Osteoblast (primary cell): ENCODE measurements around the gene MICAL3. TPM values are rescaled to one million over a fixed set of nuclear protein-coding genes. Genes with fewer than 3 reads are reported as not detected.

Experiments used
- DNase-seq: peaks from one replicate; pipeline ENCODE4 v3.0.0; 2011; ENCODE audit warnings: low spot score, mixed read lengths; ENCODE audit not compliant: insufficient read length; ENCODE audit errors: missing footprints
- H2AFZ ChIP-seq: 2 replicates; pipeline ENCODE4 v1.6.0; 2011; ENCODE audit warnings: mild to moderate bottlenecking, low read length
- H3K27ac ChIP-seq: 2 replicates; pipeline ENCODE4 v1.5.1; 2011; ENCODE audit warnings: mild to moderate bottlenecking, low read depth, low read length, moderate library complexity
- H3K27me3 ChIP-seq: 2 replicates; pipeline ENCODE4 v1.6.0; 2012; ENCODE audit warnings: mild to moderate bottlenecking, control low read depth, inconsistent platforms, low read length, moderate library complexity; ENCODE audit not compliant: insufficient read depth
- H3K36me3 ChIP-seq: 2 replicates; pipeline ENCODE4 v1.5.1; 2011; ENCODE audit warnings: mild to moderate bottlenecking, low read length, control low read depth, moderate library complexity; ENCODE audit not compliant: insufficient read depth
- H3K4me1 ChIP-seq: 2 replicates; pipeline ENCODE4 v1.5.1; 2011; ENCODE audit warnings: mild to moderate bottlenecking, low read length, control low read depth, moderate library complexity; ENCODE audit not compliant: insufficient read depth
- H3K4me2 ChIP-seq: 2 replicates; pipeline ENCODE4 v1.6.0; 2011; ENCODE audit warnings: mild to moderate bottlenecking, low read length; ENCODE audit not compliant: insufficient read depth
- H3K4me3 ChIP-seq: fragments of 200-600 bp; sonication (generic); 3 replicates; pipeline ENCODE4 v1.5.1; 2012; ENCODE audit warnings: mild to moderate bottlenecking, low read length, inconsistent platforms; ENCODE audit not compliant: insufficient read depth
- H3K79me2 ChIP-seq: 2 replicates; pipeline ENCODE4 v1.6.0; 2012; ENCODE audit warnings: mild to moderate bottlenecking, low read length, control low read depth, inconsistent platforms; ENCODE audit not compliant: insufficient read depth
- H3K9me3 ChIP-seq: 2 replicates; pipeline ENCODE4 v1.5.1; 2011; ENCODE audit warnings: low read depth, low read length, control low read depth
- H4K20me1 ChIP-seq: 2 replicates; pipeline ENCODE4 v1.6.0; 2012; ENCODE audit warnings: mild to moderate bottlenecking, low read length, control low read depth; ENCODE audit not compliant: insufficient read depth
- total RNA-seq: library from RNA; depleted of rRNA; stranded (reverse); fragments of >200 nt; gene quantifications from 2 replicates; pipeline ENCODE4 v1.2.3, GENCODE V29; 2012
- TF ChIP-seq, protein P1 (sequence below): IDR thresholded peaks from 2 replicates; pipeline ENCODE4 v1.5.1; 2011; ENCODE audit warnings: mild to moderate bottlenecking, low read depth, low read length, moderate library complexity; ENCODE audit errors: extremely low read depth

MICAL3 gene
- total RNA-seq, 1 donor = 35.1 TPM

DNA sequence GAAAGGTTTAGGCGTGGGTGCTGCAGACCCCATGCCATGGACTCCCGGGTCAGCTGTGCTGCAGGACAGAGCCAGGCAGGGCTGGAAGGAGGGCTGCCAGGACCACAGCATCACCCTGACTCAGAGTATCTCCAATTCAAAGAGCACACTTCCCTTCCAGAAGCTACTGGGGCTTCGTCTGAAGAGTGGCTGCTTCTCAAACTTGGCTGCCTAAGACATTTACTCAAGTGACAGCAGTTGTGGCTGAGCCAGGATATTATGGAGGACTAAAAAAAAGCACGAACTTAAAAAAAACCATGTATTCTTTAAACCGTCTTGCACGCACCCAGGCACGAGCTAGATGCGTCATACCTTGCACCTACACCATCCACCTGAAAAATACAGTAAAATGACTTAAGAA is 237.1 kb downstream of the MICAL3 start:
- TF ChIP-seq, protein P1, sequence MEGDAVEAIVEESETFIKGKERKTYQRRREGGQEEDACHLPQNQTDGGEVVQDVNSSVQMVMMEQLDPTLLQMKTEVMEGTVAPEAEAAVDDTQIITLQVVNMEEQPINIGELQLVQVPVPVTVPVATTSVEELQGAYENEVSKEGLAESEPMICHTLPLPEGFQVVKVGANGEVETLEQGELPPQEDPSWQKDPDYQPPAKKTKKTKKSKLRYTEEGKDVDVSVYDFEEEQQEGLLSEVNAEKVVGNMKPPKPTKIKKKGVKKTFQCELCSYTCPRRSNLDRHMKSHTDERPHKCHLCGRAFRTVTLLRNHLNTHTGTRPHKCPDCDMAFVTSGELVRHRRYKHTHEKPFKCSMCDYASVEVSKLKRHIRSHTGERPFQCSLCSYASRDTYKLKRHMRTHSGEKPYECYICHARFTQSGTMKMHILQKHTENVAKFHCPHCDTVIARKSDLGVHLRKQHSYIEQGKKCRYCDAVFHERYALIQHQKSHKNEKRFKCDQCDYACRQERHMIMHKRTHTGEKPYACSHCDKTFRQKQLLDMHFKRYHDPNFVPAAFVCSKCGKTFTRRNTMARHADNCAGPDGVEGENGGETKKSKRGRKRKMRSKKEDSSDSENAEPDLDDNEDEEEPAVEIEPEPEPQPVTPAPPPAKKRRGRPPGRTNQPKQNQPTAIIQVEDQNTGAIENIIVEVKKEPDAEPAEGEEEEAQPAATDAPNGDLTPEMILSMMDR = no peak
- Histone ChIP-seq H4K20me1 (no peaks in the 10 kb centered on the region), H3K4me3 (no peak overlapping the region), H3K27me3 (no peaks in the 10 kb centered on the region), H2AFZ (no peak overlapping the region), H3K4me1 (peaks cover under 1% of the 10 kb centered on the region), H3K27ac (no peak overlapping the region), H3K36me3 (peaks cover 3% of the 10 kb centered on the region), H3K9me3 (no peaks in the 10 kb centered on the region), H3K79me2 (no peaks in the 10 kb centered on the region), H3K4me2 (no peak overlapping the region)
- DNase-seq = no peak

DNA sequence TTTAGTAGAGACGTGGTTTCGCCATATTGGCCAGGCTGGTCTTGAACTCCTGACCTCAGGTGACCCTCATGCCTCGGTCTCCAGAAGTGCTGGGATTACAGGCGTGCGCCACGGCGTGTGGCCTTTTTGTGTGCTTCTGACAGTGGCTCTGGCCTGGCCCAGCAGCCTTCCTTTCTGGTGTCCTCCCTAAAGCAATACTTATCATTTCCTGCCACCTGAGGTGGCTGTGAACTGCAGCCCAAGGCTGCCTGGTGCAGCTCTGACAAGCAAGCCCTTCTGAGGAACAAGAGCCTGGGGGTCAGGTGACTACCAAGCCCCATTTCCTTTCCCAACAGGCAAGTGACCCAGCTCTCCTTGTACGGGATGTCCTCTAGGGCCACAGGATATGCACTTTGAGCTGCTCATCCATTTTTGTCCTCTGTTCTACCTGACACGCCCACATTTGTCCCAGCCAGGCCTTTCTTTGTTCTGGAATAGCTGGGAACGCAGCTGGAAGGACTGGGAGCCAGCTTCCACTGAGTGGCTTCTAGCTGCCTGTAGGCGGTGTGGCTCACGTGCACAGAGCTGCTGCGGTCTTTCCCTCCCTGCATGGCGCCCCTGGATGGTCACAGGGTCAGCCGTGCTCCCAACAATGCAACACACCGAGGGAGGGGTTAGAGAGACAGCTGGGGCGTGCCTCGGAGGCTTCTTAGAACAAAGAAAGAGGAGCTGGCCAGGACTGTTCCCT is 237.8 kb downstream of the MICAL3 start:
- Histone ChIP-seq H3K27me3 (no peaks in the 10 kb centered on the region), H3K27ac (no peak overlapping the region), H3K9me3 (no peaks in the 10 kb centered on the region), H3K4me1 (peaks cover 7% of the 10 kb centered on the region), H3K79me2 (no peaks in the 10 kb centered on the region), H4K20me1 (no peaks in the 10 kb centered on the region), H3K4me3 (no peak overlapping the region), H3K4me2 (no peak overlapping the region), H3K36me3 (peaks cover 3% of the 10 kb centered on the region), H2AFZ (no peak overlapping the region)
- DNase-seq = peak; percentile 73
- TF ChIP-seq, protein P1 = no peak

DNA sequence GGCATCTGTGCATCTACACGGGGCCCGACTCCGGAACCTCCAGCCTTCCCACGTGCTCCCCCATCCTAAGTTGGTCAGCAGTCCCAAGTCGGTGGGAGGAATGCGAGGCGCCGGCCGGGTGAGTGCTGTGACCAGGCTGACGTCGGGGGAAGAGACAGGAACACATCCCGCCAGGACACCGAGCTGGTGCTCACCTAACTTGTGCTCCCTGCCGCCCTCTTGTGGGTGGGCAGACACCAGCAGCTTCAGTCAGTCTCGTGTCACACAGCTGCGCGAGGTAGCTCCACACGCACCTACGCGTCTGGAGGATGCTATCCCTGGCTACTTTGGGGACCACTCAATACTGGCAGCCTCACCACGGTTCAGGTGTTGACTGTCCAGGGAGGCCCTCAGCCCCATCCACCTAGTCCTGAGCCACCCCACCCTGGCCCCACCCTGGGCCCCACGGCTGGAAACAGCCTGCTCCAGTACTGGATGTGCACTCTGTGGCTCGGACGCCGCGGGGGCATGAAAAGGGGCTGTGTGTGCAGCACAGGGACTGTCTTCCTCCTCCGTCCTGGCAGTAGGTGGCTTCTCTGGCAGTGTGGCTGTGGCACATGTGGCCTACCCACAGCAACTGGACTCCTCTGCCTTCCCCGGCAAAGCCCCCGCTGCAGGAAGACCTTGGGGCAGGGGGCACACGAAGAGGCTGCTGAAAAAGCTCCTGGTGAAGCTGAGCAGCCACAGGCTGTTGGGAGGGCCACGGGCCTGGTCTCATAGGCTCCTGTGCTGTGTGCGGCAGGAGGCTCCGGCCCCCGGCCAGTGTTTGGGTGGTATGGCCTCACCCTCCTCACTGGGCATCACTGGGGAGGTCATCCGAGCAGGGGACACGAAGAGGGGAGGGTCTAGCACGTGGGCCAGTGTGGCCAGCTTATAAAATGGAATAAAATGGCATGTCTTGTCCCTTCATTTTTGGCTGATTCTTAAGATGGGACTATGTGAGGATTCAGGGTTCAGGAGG is 238.9 kb downstream of the MICAL3 start:
- no peaks in the 10 kb centered on the region for H3K9me3 ChIP-seq
- no peak overlapping the region for H3K4me2 ChIP-seq
- no peak overlapping the region for H2AFZ ChIP-seq
- H3K36me3 ChIP-seq = peaks cover 3% of the 10 kb centered on the region
- H3K27ac ChIP-seq = no peak overlapping the region
- no peaks in the 10 kb centered on the region for H4K20me1 ChIP-seq
- H3K27me3 ChIP-seq = no peaks in the 10 kb centered on the region
- TF ChIP-seq, protein P1 = peak; percentile 52
- H3K4me1 ChIP-seq = peaks cover 11% of the 10 kb centered on the region
- H3K79me2 ChIP-seq = no peaks in the 10 kb centered on the region
- DNase-seq = peak; percentile 94
- H3K4me3 ChIP-seq = no peak overlapping the region

DNA sequence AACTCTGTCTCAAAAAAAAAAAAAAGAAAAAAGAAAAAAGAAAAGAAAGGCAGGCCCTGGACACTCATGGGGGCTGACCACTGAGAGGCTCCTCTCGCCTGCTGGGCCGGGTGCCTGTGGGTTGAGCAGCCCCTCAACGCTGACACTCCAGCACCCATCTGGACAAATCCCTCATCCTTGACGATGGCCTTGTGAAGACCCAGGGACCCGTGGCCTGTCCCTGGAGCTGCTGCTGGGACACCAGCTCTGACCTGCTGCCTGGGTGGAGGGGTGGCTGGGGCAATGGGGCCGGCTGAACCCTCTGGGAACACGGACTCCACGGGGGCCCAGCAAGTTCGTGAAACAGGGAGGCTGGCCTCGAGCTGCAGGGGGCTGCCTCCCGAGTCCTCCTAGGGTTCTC is 239.6 kb downstream of the MICAL3 start:
- Histone ChIP-seq H3K79me2 (no peaks in the 10 kb centered on the region), H3K27me3 (no peaks in the 10 kb centered on the region), H4K20me1 (no peaks in the 10 kb centered on the region), H2AFZ (no peak overlapping the region), H3K9me3 (no peaks in the 10 kb centered on the region), H3K4me3 (no peak overlapping the region), H3K4me1 (peaks cover 11% of the 10 kb centered on the region), H3K27ac (no peak overlapping the region), H3K36me3 (peaks cover 3% of the 10 kb centered on the region), H3K4me2 (no peak overlapping the region)
- TF ChIP-seq, protein P1 = no peak
- peak; percentile 46 for DNase-seq
